Measurements from ENCODE around the gene KCNIP1. TPM values are rescaled to one million over a fixed set of nuclear protein-coding genes. Genes with fewer than 3 reads are reported as not detected.

The KCNIP1 gene
- total RNA-seq, 1 experiment from 2014 or later, result not detected

DNA sequence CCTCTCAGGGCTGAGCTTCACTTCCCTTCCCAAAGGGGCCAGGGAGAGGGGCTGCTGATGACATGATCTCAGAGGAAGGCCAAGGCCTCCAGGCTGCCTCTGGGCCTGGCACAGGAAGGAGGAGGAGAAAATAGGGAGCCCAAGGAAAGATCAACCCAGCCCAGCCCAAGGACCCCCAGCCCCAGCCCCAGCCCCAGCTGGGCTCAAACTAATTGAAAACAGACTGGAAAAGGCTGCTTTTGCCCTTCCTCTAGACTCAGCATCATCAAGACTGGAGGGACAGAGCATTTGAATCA, 18.3 kb upstream of the KCNIP1 start:
- Histone ChIP-seq H2AFZ (ENCODE audit: low read depth, low read length, poor library complexity, severe bottlenecking) (no peak overlapping the region), H3K27me3 (ENCODE audit: insufficient read depth, low read length) (no peaks in the 10 kb centered on the region), H3K4me3 (replicated peaks in 1 of 2; ENCODE audit: low read depth in 1 of 2, low read length in 2 of 2) (no peak overlapping the region), H3K27ac (ENCODE audit: low read depth, low read length) (no peak overlapping the region), H3K4me1 (ENCODE audit: control insufficient read depth in 1 of 2, insufficient read depth in 2 of 2, low read length in 2 of 2) (peaks cover 0 to 6% of the 10 kb centered on the region in 2 experiments; a peak in 3 of 4 replicates), H4K20me1 (ENCODE audit: insufficient read depth) (no peaks in the 10 kb centered on the region), H3K36me3 (ENCODE audit: control insufficient read depth in 1 of 2, insufficient read depth in 2 of 2, low read length in 2 of 2) (no peaks in the 10 kb centered on the region), H3K9ac (ENCODE audit: low read length) (no peak overlapping the region), H3K9me3 (ENCODE audit: control insufficient read depth in 1 of 2, insufficient read depth in 1 of 2, low read depth in 1 of 2, low read length in 2 of 2) (no peaks in the 10 kb centered on the region), H3K79me2 (ENCODE audit: insufficient read depth, low read length) (no peaks in the 10 kb centered on the region), H3K4me2 (ENCODE audit: low read length) (no peak overlapping the region), H3K9me2 (ENCODE audit: insufficient read depth) (no peaks in the 10 kb centered on the region)
- RAD21 ChIA-PET (ENCODE audit: low non-redundant PET in 1 of 2, low total read pairs in 2 of 2, uncharacterized antibody in 2 of 2, unreplicated experiment in 2 of 2), result no interaction called here
- CTCF ChIA-PET, result no interaction called here
- no TSS peak for BruUV-seq (replicated peaks)
- POLR2A ChIA-PET, result interaction anchor here (1.2 kb wide), 1 partner anchor 19 kb away, joined by 3 read pairs; no protein-coding TSS in a partner anchor
- TF ChIP-seq CEBPB (IDR thresholded peaks at IDR 0.05; ENCODE audit: low read depth) (no peak), SIN3A (IDR thresholded peaks at IDR 0.05; ENCODE audit: low read depth) (no peak), TCF7L2 (IDR thresholded peaks at IDR 0.05; ENCODE audit: borderline replicate concordance, extremely low read depth, insufficient read depth, insufficient read length) (no peak), EGR1 (IDR thresholded peaks at IDR 0.05; ENCODE audit: low read depth) (no peak), RAD21 (IDR thresholded peaks at IDR 0.05; ENCODE audit: low read depth) (no peak), FOSL1 (IDR thresholded peaks at IDR 0.05; ENCODE audit: low read depth) (no peak), YY1 (IDR thresholded peaks at IDR 0.05; ENCODE audit: extremely low read depth, insufficient replicate concordance, low read depth, low read length) (no peak), CBX3 (IDR thresholded peaks at IDR 0.05; ENCODE audit: low read depth) (no peak), JUND (IDR thresholded peaks at IDR 0.05) (no peak)
- TF ChIP-seq, protein P1, sequence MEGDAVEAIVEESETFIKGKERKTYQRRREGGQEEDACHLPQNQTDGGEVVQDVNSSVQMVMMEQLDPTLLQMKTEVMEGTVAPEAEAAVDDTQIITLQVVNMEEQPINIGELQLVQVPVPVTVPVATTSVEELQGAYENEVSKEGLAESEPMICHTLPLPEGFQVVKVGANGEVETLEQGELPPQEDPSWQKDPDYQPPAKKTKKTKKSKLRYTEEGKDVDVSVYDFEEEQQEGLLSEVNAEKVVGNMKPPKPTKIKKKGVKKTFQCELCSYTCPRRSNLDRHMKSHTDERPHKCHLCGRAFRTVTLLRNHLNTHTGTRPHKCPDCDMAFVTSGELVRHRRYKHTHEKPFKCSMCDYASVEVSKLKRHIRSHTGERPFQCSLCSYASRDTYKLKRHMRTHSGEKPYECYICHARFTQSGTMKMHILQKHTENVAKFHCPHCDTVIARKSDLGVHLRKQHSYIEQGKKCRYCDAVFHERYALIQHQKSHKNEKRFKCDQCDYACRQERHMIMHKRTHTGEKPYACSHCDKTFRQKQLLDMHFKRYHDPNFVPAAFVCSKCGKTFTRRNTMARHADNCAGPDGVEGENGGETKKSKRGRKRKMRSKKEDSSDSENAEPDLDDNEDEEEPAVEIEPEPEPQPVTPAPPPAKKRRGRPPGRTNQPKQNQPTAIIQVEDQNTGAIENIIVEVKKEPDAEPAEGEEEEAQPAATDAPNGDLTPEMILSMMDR (IDR thresholded peaks at IDR 0.05 in 2 of 3, conservative IDR thresholded peaks at IDR 0.05 in 1 of 3; ENCODE audit: borderline replicate concordance in 1 of 3, insufficient read depth in 1 of 3, low read depth in 2 of 3, low read length in 2 of 3), result no peak
- TF ChIP-seq, protein P2, sequence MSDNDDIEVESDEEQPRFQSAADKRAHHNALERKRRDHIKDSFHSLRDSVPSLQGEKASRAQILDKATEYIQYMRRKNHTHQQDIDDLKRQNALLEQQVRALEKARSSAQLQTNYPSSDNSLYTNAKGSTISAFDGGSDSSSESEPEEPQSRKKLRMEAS (IDR thresholded peaks at IDR 0.05), result no peak
- ATAC-seq (no peak), DNase-seq (ENCODE audit: low read depth, low spot score) (no peak)
- intact Hi-C loops (cut with micrococcal nuclease), result no loop called here
